Activated naive CD8-positive, alpha-beta T cell treated with anti-CD3 and anti-CD28 coated beads for 36 hours (primary cell): Measurements from ENCODE around the gene PCARE. TPM values are rescaled to one million over a fixed set of nuclear protein-coding genes. Genes with fewer than 3 reads are reported as not detected.

ENCODE experiments used
- DNase-seq: peaks from one replicate; pipeline ENCODE4 v3.0.0; 2021
- H3K27ac Mint-ChIP-seq: one replicate; pipeline ENCODE4 v1.8.0; 2022; ENCODE audit warnings: mild to moderate bottlenecking, moderate library complexity, mixed read lengths
- H3K27me3 Mint-ChIP-seq: one replicate; pipeline ENCODE4 v1.8.0; 2022; ENCODE audit warnings: mild to moderate bottlenecking, mixed read lengths
- H3K36me3 Mint-ChIP-seq: one replicate; pipeline ENCODE4 v1.8.0; 2021; ENCODE audit warnings: mild to moderate bottlenecking, mixed read lengths
- H3K4me1 Mint-ChIP-seq: one replicate; pipeline ENCODE4 v1.8.0; 2021; ENCODE audit warnings: mixed read lengths
- H3K4me3 Mint-ChIP-seq: one replicate; pipeline ENCODE4 v1.8.0; 2022; ENCODE audit warnings: mild to moderate bottlenecking, moderate library complexity, mixed read lengths
- H3K9me3 Mint-ChIP-seq: one replicate; pipeline ENCODE4 v1.8.0; 2022; ENCODE audit warnings: mixed read lengths
- total RNA-seq, 2 experiments: library from RNA; stranded (reverse); gene quantifications; one replicate each; pipeline ENCODE4 v1.2.3, GENCODE V29; 2021

PCARE gene
- total RNA-seq, 2 experiments from 2014 or later = not detected

GRCh38 chr2:29061616-29062015 lies 12.7 kb downstream of the PCARE start:
- Mint-ChIP-seq H3K36me3 (no peaks in the 10 kb centered on the region), H3K4me1 (peaks cover 8% of the 10 kb centered on the region), H3K27me3 (no peaks in the 10 kb centered on the region), H3K27ac (no peak overlapping the region), H3K4me3 (no peak overlapping the region), H3K9me3 (no peaks in the 10 kb centered on the region)
- no peak for DNase-seq

- no peaks in the 10 kb centered on the region for H3K27me3 Mint-ChIP-seq
- no peak overlapping the region for H3K4me3 Mint-ChIP-seq
- no peak for DNase-seq
- no peaks in the 10 kb centered on the region for H3K9me3 Mint-ChIP-seq
- H3K4me1 Mint-ChIP-seq = peaks cover 8% of the 10 kb centered on the region
- H3K36me3 Mint-ChIP-seq = no peaks in the 10 kb centered on the region
- H3K27ac Mint-ChIP-seq = no peak overlapping the region
Measured at GRCh38 chr2:29061176-29061575, 13.1 kb downstream of the PCARE start.

- Mint-ChIP-seq H3K27ac (no peak overlapping the region), H3K27me3 (no peaks in the 10 kb centered on the region), H3K4me1 (peaks cover 8% of the 10 kb centered on the region), H3K9me3 (no peaks in the 10 kb centered on the region), H3K4me3 (no peak overlapping the region), H3K36me3 (no peaks in the 10 kb centered on the region)
- DNase-seq = no peak
Measured at GRCh38 chr2:29060441-29060840, 13.9 kb downstream of the PCARE start.

- no peak overlapping the region for H3K4me3 Mint-ChIP-seq
- H3K27me3 Mint-ChIP-seq = no peaks in the 10 kb centered on the region
- H3K4me1 Mint-ChIP-seq = peaks cover 8% of the 10 kb centered on the region
- H3K27ac Mint-ChIP-seq = peak overlapping the region; percentile 17
- H3K36me3 Mint-ChIP-seq = no peaks in the 10 kb centered on the region
- DNase-seq = no peak
- H3K9me3 Mint-ChIP-seq = no peaks in the 10 kb centered on the region
Measured at GRCh38 chr2:29059624-29060023, 14.7 kb downstream of the PCARE start.

- no peak overlapping the region for H3K27ac Mint-ChIP-seq
- H3K4me1 Mint-ChIP-seq = peaks cover 8% of the 10 kb centered on the region
- DNase-seq = no peak
- H3K9me3 Mint-ChIP-seq = no peaks in the 10 kb centered on the region
- no peaks in the 10 kb centered on the region for H3K27me3 Mint-ChIP-seq
- no peak overlapping the region for H3K4me3 Mint-ChIP-seq
- H3K36me3 Mint-ChIP-seq = no peaks in the 10 kb centered on the region
Measured at GRCh38 chr2:29057006-29057405, 17.3 kb downstream of the PCARE start.

GRCh38 chr2:29056452-29056851 lies 17.9 kb downstream of the PCARE start:
- no peak overlapping the region for H3K27ac Mint-ChIP-seq
- DNase-seq = no peak
- H3K9me3 Mint-ChIP-seq = no peaks in the 10 kb centered on the region
- H3K27me3 Mint-ChIP-seq = no peaks in the 10 kb centered on the region
- peaks cover 8% of the 10 kb centered on the region for H3K4me1 Mint-ChIP-seq
- no peaks in the 10 kb centered on the region for H3K36me3 Mint-ChIP-seq
- H3K4me3 Mint-ChIP-seq = no peak overlapping the region

- no peaks in the 10 kb centered on the region for H3K9me3 Mint-ChIP-seq
- DNase-seq = no peak
- peaks cover 8% of the 10 kb centered on the region for H3K4me1 Mint-ChIP-seq
- H3K27ac Mint-ChIP-seq = no peak overlapping the region
- H3K27me3 Mint-ChIP-seq = no peaks in the 10 kb centered on the region
- no peak overlapping the region for H3K4me3 Mint-ChIP-seq
- no peaks in the 10 kb centered on the region for H3K36me3 Mint-ChIP-seq
Measured at GRCh38 chr2:29055601-29056000, 18.7 kb downstream of the PCARE start.

GRCh38 chr2:29054430-29054829 lies 19.9 kb downstream of the PCARE start:
- H3K9me3 Mint-ChIP-seq = no peaks in the 10 kb centered on the region
- H3K4me3 Mint-ChIP-seq = no peak overlapping the region
- H3K36me3 Mint-ChIP-seq = no peaks in the 10 kb centered on the region
- H3K27ac Mint-ChIP-seq = no peak overlapping the region
- no peaks in the 10 kb centered on the region for H3K27me3 Mint-ChIP-seq
- DNase-seq = no peak
- H3K4me1 Mint-ChIP-seq = peaks cover 2% of the 10 kb centered on the region

GRCh38 chr2:29053670-29054400 lies 20.5 kb downstream of the PCARE start:
- no peak overlapping the region for H3K4me3 Mint-ChIP-seq
- H3K27me3 Mint-ChIP-seq = no peaks in the 10 kb centered on the region
- H3K36me3 Mint-ChIP-seq = no peaks in the 10 kb centered on the region
- DNase-seq = no peak
- H3K27ac Mint-ChIP-seq = no peak overlapping the region
- H3K4me1 Mint-ChIP-seq = no peaks in the 10 kb centered on the region
- H3K9me3 Mint-ChIP-seq = no peaks in the 10 kb centered on the region

GRCh38 chr2:29053223-29053622 lies 21.1 kb downstream of the PCARE start:
- Mint-ChIP-seq H3K36me3 (no peaks in the 10 kb centered on the region), H3K27me3 (no peaks in the 10 kb centered on the region), H3K4me1 (no peaks in the 10 kb centered on the region), H3K4me3 (no peak overlapping the region), H3K9me3 (no peaks in the 10 kb centered on the region), H3K27ac (no peak overlapping the region)
- DNase-seq = no peak

- no peaks in the 10 kb centered on the region for H3K9me3 Mint-ChIP-seq
- DNase-seq = no peak
- H3K27ac Mint-ChIP-seq = no peak overlapping the region
- H3K4me1 Mint-ChIP-seq = no peaks in the 10 kb centered on the region
- H3K27me3 Mint-ChIP-seq = no peaks in the 10 kb centered on the region
- H3K36me3 Mint-ChIP-seq = no peaks in the 10 kb centered on the region
- no peak overlapping the region for H3K4me3 Mint-ChIP-seq
Measured at GRCh38 chr2:29052807-29053206, 21.5 kb downstream of the PCARE start.

GRCh38 chr2:29051730-29052129 lies 22.6 kb downstream of the PCARE start:
- H3K4me1 Mint-ChIP-seq = no peaks in the 10 kb centered on the region
- no peak overlapping the region for H3K27ac Mint-ChIP-seq
- no peaks in the 10 kb centered on the region for H3K36me3 Mint-ChIP-seq
- no peak for DNase-seq
- H3K27me3 Mint-ChIP-seq = no peaks in the 10 kb centered on the region
- H3K4me3 Mint-ChIP-seq = no peak overlapping the region
- H3K9me3 Mint-ChIP-seq = no peaks in the 10 kb centered on the region

- H3K4me3 Mint-ChIP-seq = no peak overlapping the region
- H3K27ac Mint-ChIP-seq = no peak overlapping the region
- no peaks in the 10 kb centered on the region for H3K36me3 Mint-ChIP-seq
- H3K9me3 Mint-ChIP-seq = no peaks in the 10 kb centered on the region
- no peaks in the 10 kb centered on the region for H3K27me3 Mint-ChIP-seq
- DNase-seq = no peak
- no peaks in the 10 kb centered on the region for H3K4me1 Mint-ChIP-seq
Measured at GRCh38 chr2:29050591-29050990, 23.7 kb downstream of the PCARE start.

- Mint-ChIP-seq H3K36me3 (no peaks in the 10 kb centered on the region), H3K9me3 (no peaks in the 10 kb centered on the region), H3K27me3 (no peaks in the 10 kb centered on the region), H3K27ac (no peak overlapping the region), H3K4me3 (no peak overlapping the region), H3K4me1 (no peaks in the 10 kb centered on the region)
- DNase-seq = no peak
Measured at GRCh38 chr2:29047083-29047845, 27.1 kb downstream of the PCARE start.

GRCh38 chr2:29046321-29046720 lies 28.0 kb downstream of the PCARE start:
- H3K27me3 Mint-ChIP-seq = no peaks in the 10 kb centered on the region
- no peak overlapping the region for H3K27ac Mint-ChIP-seq
- no peaks in the 10 kb centered on the region for H3K4me1 Mint-ChIP-seq
- DNase-seq = no peak
- H3K36me3 Mint-ChIP-seq = no peaks in the 10 kb centered on the region
- no peaks in the 10 kb centered on the region for H3K9me3 Mint-ChIP-seq
- no peak overlapping the region for H3K4me3 Mint-ChIP-seq

GRCh38 chr2:29044459-29044858 lies 29.9 kb downstream of the PCARE start:
- Mint-ChIP-seq H3K27ac (no peak overlapping the region), H3K27me3 (no peaks in the 10 kb centered on the region), H3K4me3 (no peak overlapping the region), H3K9me3 (no peaks in the 10 kb centered on the region), H3K36me3 (no peaks in the 10 kb centered on the region), H3K4me1 (peaks cover 3% of the 10 kb centered on the region)
- no peak for DNase-seq
